SU-DHL-6 (cell line): ENCODE data around the gene LZTS2.

Experiments used
- CTCF ChIP-seq: fragments of 200-600 bp; sonication (generic); IDR thresholded peaks from one replicate; pipeline ENCODE4 v1.5.1; 2017; ENCODE audit warnings: antibody characterized with exemption, mild to moderate bottlenecking, low read length, moderate library complexity; ENCODE audit not compliant: insufficient read depth, poor library complexity, severe bottlenecking
- EZH2phosphoT487 ChIP-seq: fragments of 200-600 bp; sonication (generic), shearing (Covaris generic); conservative IDR thresholded peaks from 2 replicates; pipeline ENCODE4 v1.6.1; 2018; ENCODE audit warnings: mild to moderate bottlenecking, antibody characterized with exemption, low read length, moderate library complexity, mixed read lengths

- no peak for TF ChIP-seq CTCF
- TF ChIP-seq EZH2phosphoT487 = no peak
These were observed 1.2 kb upstream of the LZTS2 start for GRCh38 chr10:100998183-100998990.
